OCI-LY7 (cell line): ENCODE results near the gene SECTM1.

Experiments used
- EZH2phosphoT487 ChIP-seq: fragments of 200-600 bp; sonication (generic); IDR thresholded peaks from 2 replicates; pipeline ENCODE4 v1.6.1; 2018; ENCODE audit warnings: low read depth, borderline replicate concordance, mild to moderate bottlenecking, mixed run types, antibody characterized with exemption, low read length, moderate library complexity, mixed read lengths
- TF ChIP-seq, protein P1 (sequence below): fragments of 200-600 bp; sonication (generic); conservative IDR thresholded peaks from 2 replicates; pipeline ENCODE4 v1.5.1; 2014; ENCODE audit warnings: mild to moderate bottlenecking, antibody characterized with exemption, low read length, moderate library complexity, mixed read lengths

DNA sequence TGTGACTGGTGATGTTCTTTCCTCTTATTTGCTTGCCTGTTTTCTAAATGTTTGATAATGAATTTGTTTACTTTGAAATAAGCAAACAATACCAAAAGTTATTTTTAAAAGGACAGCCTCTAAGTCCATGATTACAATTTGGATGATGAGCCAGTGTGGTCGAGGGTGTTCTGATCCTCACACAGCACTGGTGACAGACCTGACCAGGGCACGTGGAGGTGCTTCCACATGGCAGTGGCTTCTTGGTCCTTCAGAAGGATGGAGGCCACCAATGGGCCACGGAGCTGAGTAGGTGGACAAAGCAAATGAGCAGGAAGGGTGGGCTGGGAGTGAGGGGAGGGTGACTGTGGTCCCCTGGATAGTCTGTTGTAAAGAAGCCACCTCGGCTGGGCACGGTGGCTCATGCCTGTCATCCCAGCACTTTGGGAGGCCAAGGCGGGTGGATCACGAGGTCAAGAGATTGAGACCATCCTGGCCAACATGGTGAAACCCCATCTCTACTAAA, 21.3 kb upstream of the SECTM1 start:
- TF ChIP-seq, protein P1, sequence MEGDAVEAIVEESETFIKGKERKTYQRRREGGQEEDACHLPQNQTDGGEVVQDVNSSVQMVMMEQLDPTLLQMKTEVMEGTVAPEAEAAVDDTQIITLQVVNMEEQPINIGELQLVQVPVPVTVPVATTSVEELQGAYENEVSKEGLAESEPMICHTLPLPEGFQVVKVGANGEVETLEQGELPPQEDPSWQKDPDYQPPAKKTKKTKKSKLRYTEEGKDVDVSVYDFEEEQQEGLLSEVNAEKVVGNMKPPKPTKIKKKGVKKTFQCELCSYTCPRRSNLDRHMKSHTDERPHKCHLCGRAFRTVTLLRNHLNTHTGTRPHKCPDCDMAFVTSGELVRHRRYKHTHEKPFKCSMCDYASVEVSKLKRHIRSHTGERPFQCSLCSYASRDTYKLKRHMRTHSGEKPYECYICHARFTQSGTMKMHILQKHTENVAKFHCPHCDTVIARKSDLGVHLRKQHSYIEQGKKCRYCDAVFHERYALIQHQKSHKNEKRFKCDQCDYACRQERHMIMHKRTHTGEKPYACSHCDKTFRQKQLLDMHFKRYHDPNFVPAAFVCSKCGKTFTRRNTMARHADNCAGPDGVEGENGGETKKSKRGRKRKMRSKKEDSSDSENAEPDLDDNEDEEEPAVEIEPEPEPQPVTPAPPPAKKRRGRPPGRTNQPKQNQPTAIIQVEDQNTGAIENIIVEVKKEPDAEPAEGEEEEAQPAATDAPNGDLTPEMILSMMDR: no peak
- TF ChIP-seq EZH2phosphoT487: no peak
